ENCODE data around the gene ANGPTL7.

ANGPTL7 gene

DNA sequence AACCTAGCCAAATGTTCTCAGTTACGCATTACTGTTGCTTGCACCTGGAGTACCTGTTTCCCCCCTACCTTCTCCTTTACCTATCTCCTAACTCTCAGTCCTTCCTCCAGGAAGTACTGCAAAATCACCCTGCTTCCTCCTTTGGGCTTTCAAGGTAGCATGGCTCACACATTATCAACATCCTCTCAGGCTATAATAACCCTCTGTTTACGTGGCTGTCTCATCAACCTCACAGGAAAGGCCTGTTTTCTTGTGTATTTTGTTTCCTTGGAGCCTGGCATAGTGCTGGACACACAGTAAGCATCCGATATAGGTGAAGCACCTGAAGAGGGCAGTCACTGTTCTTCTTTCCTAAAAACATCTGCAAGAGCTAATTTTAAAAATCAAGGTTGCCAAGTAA is 32.7 kb upstream of the ANGPTL7 start:
- no peak for ATAC-seq (ENCODE audit: insufficient read depth, low read depth)
- Histone ChIP-seq H3K4me3 (ENCODE audit: low read depth in 1 of 2, low read length in 2 of 2) (no peak overlapping the region), H3K9ac (ENCODE audit: low read depth, low read length) (no peak overlapping the region), H3K4me1 (ENCODE audit: insufficient read depth, low read length) (no peaks in the 10 kb centered on the region), H3K4me2 (ENCODE audit: insufficient read depth, low read length) (no peak overlapping the region), H4K20me1 (ENCODE audit: insufficient read depth, low read length) (0 out of 2 replicates have a peak, but pooled peaks cover 3% of the 10 kb centered on the region), H3K9me3 (ENCODE audit: insufficient read depth, low read length, severe bottlenecking) (no peaks in the 10 kb centered on the region), H3K36me3 (ENCODE audit: insufficient read depth, low read length) (peaks cover 69% of the 10 kb centered on the region), H3K79me2 (ENCODE audit: insufficient read depth, low read length) (no peaks in the 10 kb centered on the region), H3K27me3 (ENCODE audit: insufficient read depth, low read length, poor library complexity) (no peaks in the 10 kb centered on the region), H2AFZ (ENCODE audit: low read depth, low read length) (no peak overlapping the region), H3K27ac (ENCODE audit: low read length) (no peak overlapping the region)
- DNase-seq: no peak
- TF ChIP-seq, protein P1, sequence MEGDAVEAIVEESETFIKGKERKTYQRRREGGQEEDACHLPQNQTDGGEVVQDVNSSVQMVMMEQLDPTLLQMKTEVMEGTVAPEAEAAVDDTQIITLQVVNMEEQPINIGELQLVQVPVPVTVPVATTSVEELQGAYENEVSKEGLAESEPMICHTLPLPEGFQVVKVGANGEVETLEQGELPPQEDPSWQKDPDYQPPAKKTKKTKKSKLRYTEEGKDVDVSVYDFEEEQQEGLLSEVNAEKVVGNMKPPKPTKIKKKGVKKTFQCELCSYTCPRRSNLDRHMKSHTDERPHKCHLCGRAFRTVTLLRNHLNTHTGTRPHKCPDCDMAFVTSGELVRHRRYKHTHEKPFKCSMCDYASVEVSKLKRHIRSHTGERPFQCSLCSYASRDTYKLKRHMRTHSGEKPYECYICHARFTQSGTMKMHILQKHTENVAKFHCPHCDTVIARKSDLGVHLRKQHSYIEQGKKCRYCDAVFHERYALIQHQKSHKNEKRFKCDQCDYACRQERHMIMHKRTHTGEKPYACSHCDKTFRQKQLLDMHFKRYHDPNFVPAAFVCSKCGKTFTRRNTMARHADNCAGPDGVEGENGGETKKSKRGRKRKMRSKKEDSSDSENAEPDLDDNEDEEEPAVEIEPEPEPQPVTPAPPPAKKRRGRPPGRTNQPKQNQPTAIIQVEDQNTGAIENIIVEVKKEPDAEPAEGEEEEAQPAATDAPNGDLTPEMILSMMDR (IDR thresholded peaks at IDR 0.05; ENCODE audit: borderline replicate concordance, extremely low read depth, low read length, poor library complexity, severe bottlenecking): no peak
- no peak for TF ChIP-seq EZH2 (IDR thresholded peaks at IDR 0.05; ENCODE audit: borderline replicate concordance, low read depth, low read length, severe bottlenecking)

DNA sequence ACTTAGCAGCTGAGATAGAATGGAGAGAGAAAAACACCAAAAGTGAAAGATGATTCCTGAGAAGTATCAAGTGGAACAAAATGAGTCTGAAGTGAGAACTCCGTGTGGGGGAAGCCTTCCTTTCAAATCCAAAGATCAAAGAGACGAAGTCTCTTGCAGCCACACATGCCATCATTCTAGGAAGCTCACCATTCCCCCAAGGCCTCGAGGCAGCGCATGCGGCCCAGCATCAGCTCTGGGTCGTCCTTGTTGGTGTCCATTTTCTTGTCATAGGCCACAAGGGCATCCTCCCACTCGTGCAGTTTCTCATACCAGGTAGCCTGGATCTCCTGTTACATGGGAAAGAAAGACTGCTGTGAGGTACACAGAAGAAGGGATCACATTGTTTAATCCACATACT is 32.2 kb upstream of the ANGPTL7 start:
- no peaks in the 10 kb centered on the region for H3K27me3 ChIP-seq (ENCODE audit: insufficient read depth, low read length, poor library complexity)
- H3K79me2 ChIP-seq (ENCODE audit: insufficient read depth, low read length): no peaks in the 10 kb centered on the region
- H3K27ac ChIP-seq (ENCODE audit: low read length): no peak overlapping the region
- peaks cover 64% of the 10 kb centered on the region for H3K36me3 ChIP-seq (ENCODE audit: insufficient read depth, low read length)
- H3K9me3 ChIP-seq (ENCODE audit: insufficient read depth, low read length, severe bottlenecking): no peaks in the 10 kb centered on the region
- no peak for TF ChIP-seq EZH2 (IDR thresholded peaks at IDR 0.05; ENCODE audit: borderline replicate concordance, low read depth, low read length, severe bottlenecking)
- TF ChIP-seq, protein P1 (IDR thresholded peaks at IDR 0.05; ENCODE audit: borderline replicate concordance, extremely low read depth, low read length, poor library complexity, severe bottlenecking): no peak
- no peak overlapping the region for H2AFZ ChIP-seq (ENCODE audit: low read depth, low read length)
- H3K4me3 ChIP-seq (ENCODE audit: low read depth in 1 of 2, low read length in 2 of 2): no peak overlapping the region
- H4K20me1 ChIP-seq (ENCODE audit: insufficient read depth, low read length): 0 out of 2 replicates have a peak, but pooled peaks cover 3% of the 10 kb centered on the region
- no peak for DNase-seq
- H3K9ac ChIP-seq (ENCODE audit: low read depth, low read length): no peak overlapping the region
- ATAC-seq (ENCODE audit: insufficient read depth, low read depth): no peak
- no peak overlapping the region for H3K4me2 ChIP-seq (ENCODE audit: insufficient read depth, low read length)
- no peaks in the 10 kb centered on the region for H3K4me1 ChIP-seq (ENCODE audit: insufficient read depth, low read length)

DNA sequence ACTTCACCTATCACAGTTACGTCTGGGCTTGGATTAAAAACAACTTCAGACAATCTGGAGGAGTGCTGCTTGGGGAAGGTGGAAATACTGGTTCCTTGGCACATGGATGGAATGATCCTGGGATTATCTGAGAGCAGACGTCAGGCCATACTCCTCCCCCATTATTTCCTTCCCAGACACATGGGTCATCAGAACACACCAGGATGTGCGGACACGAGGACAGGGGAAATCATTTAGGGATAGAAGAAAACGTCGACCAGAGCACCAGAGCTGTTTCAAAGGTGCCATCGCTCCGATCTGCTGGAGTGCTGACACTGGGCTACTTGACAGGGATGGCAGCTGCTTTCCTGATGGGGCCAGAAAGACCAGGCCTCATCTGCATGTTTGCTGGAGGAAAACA is 31.8 kb upstream of the ANGPTL7 start:
- ATAC-seq (ENCODE audit: insufficient read depth, low read depth) (no peak), DNase-seq (no peak)
- Histone ChIP-seq H2AFZ (ENCODE audit: low read depth, low read length) (no peak overlapping the region), H4K20me1 (ENCODE audit: insufficient read depth, low read length) (0 out of 2 replicates have a peak, but pooled peaks cover 3% of the 10 kb centered on the region), H3K9me3 (ENCODE audit: insufficient read depth, low read length, severe bottlenecking) (no peaks in the 10 kb centered on the region), H3K4me3 (ENCODE audit: low read depth in 1 of 2, low read length in 2 of 2) (no peak overlapping the region), H3K4me2 (ENCODE audit: insufficient read depth, low read length) (no peak overlapping the region), H3K36me3 (ENCODE audit: insufficient read depth, low read length) (peaks cover 61% of the 10 kb centered on the region), H3K4me1 (ENCODE audit: insufficient read depth, low read length) (no peaks in the 10 kb centered on the region), H3K27ac (ENCODE audit: low read length) (no peak overlapping the region), H3K79me2 (ENCODE audit: insufficient read depth, low read length) (no peaks in the 10 kb centered on the region), H3K27me3 (ENCODE audit: insufficient read depth, low read length, poor library complexity) (no peaks in the 10 kb centered on the region), H3K9ac (ENCODE audit: low read depth, low read length) (no peak overlapping the region)
- TF ChIP-seq EZH2 (IDR thresholded peaks at IDR 0.05; ENCODE audit: borderline replicate concordance, low read depth, low read length, severe bottlenecking): no peak
- TF ChIP-seq, protein P1 (IDR thresholded peaks at IDR 0.05; ENCODE audit: borderline replicate concordance, extremely low read depth, low read length, poor library complexity, severe bottlenecking): no peak

DNA sequence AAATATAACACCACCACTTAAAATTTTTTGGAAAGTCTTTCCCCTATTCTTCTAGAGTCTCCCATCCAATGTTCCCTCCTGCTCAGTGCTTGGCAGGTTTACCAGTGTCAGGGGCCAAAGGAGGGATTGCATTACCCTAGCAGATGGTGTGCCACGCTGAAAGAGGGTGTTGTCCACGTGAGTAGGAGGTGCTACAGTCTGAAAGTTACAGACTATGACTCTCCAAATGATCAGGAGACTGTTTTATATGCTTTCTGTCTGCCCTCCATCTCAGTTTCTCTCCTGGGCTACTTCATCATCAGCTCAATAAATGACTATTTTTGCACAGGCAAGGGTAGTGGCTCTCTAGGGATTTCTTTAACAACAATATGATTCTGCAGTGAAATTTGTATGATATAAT is 31.3 kb upstream of the ANGPTL7 start:
- peaks cover 56% of the 10 kb centered on the region for H3K36me3 ChIP-seq (ENCODE audit: insufficient read depth, low read length)
- no peaks in the 10 kb centered on the region for H3K27me3 ChIP-seq (ENCODE audit: insufficient read depth, low read length, poor library complexity)
- TF ChIP-seq EZH2 (IDR thresholded peaks at IDR 0.05; ENCODE audit: borderline replicate concordance, low read depth, low read length, severe bottlenecking): no peak
- TF ChIP-seq, protein P1 (IDR thresholded peaks at IDR 0.05; ENCODE audit: borderline replicate concordance, extremely low read depth, low read length, poor library complexity, severe bottlenecking): no peak
- no peaks in the 10 kb centered on the region for H3K4me1 ChIP-seq (ENCODE audit: insufficient read depth, low read length)
- 0 out of 2 replicates have a peak, but pooled peaks cover 3% of the 10 kb centered on the region for H4K20me1 ChIP-seq (ENCODE audit: insufficient read depth, low read length)
- DNase-seq (no peak), ATAC-seq (ENCODE audit: insufficient read depth, low read depth) (no peak)
- no peaks in the 10 kb centered on the region for H3K79me2 ChIP-seq (ENCODE audit: insufficient read depth, low read length)
- H3K4me3 ChIP-seq (ENCODE audit: low read depth in 1 of 2, low read length in 2 of 2): no peak overlapping the region
- H3K4me2 ChIP-seq (ENCODE audit: insufficient read depth, low read length): no peak overlapping the region
- no peak overlapping the region for H3K27ac ChIP-seq (ENCODE audit: low read length)
- no peak overlapping the region for H2AFZ ChIP-seq (ENCODE audit: low read depth, low read length)
- H3K9me3 ChIP-seq (ENCODE audit: insufficient read depth, low read length, severe bottlenecking): no peaks in the 10 kb centered on the region
- H3K9ac ChIP-seq (ENCODE audit: low read depth, low read length): no peak overlapping the region
